ENCODE results near the gene TPK1.

The TPK1 gene

GRCh38 chr7:144656965-144657517, 178.8 kb downstream of the TPK1 start:
- no peak for TF ChIP-seq CTCF (IDR thresholded peaks at IDR 0.05; ENCODE audit: low read length, missing control alignments)
- no peak for DNase-seq (ENCODE audit: low read depth)
- H3K4me3 ChIP-seq (replicated peaks; ENCODE audit: low read depth, low read length): no peak overlapping the region

- no peak overlapping the region for H3K4me3 ChIP-seq (replicated peaks; ENCODE audit: low read depth, low read length)
- DNase-seq (ENCODE audit: low read depth): no peak
- no peak for TF ChIP-seq CTCF (IDR thresholded peaks at IDR 0.05; ENCODE audit: low read length, missing control alignments)
These were observed 182.4 kb downstream of the TPK1 start for GRCh38 chr7:144653449-144653848.

- DNase-seq (ENCODE audit: low read depth): no peak
- H3K4me3 ChIP-seq (replicated peaks; ENCODE audit: low read depth, low read length): no peak overlapping the region
- TF ChIP-seq CTCF (IDR thresholded peaks at IDR 0.05; ENCODE audit: low read length, missing control alignments): no peak
These were observed 185.4 kb downstream of the TPK1 start for GRCh38 chr7:144650439-144650838.

- TF ChIP-seq CTCF (IDR thresholded peaks at IDR 0.05; ENCODE audit: low read length, missing control alignments): no peak
- H3K4me3 ChIP-seq (replicated peaks; ENCODE audit: low read depth, low read length): no peak overlapping the region
- no peak for DNase-seq (ENCODE audit: low read depth)
These were observed 186.7 kb downstream of the TPK1 start for GRCh38 chr7:144649120-144649519.

- no peak for DNase-seq (ENCODE audit: low read depth)
- TF ChIP-seq CTCF (IDR thresholded peaks at IDR 0.05; ENCODE audit: low read length, missing control alignments): no peak
- no peak overlapping the region for H3K4me3 ChIP-seq (replicated peaks; ENCODE audit: low read depth, low read length)
These were observed 194.3 kb downstream of the TPK1 start for GRCh38 chr7:144641389-144642044.

GRCh38 chr7:144632724-144633123, 203.1 kb downstream of the TPK1 start:
- H3K4me3 ChIP-seq (replicated peaks; ENCODE audit: low read depth, low read length): no peak overlapping the region
- no peak for DNase-seq (ENCODE audit: low read depth)
- TF ChIP-seq CTCF (IDR thresholded peaks at IDR 0.05; ENCODE audit: low read length, missing control alignments): no peak

- H3K4me3 ChIP-seq (replicated peaks; ENCODE audit: low read depth, low read length): no peak overlapping the region
- no peak for TF ChIP-seq CTCF (IDR thresholded peaks at IDR 0.05; ENCODE audit: low read length, missing control alignments)
- DNase-seq (ENCODE audit: low read depth): no peak
These were observed 206.3 kb downstream of the TPK1 start for GRCh38 chr7:144629598-144629997.
